SK-N-SH treated with all-trans-retinoic acid at 6 μM for 48 hours (cell line): ENCODE measurements around the gene EML6.

Experiments used
- ATAC-seq: fragments of 200-7000 bp; cut with Tn5 transposase; 3 replicates; pipeline ENCODE4 v1.9.1; 2020; ENCODE audit warnings: mild to moderate bottlenecking, moderate library complexity
- ARNTL ChIP-seq: fragments of 450-650 bp; formaldehyde crosslinking; IDR thresholded peaks from 2 replicates; pipeline ENCODE4 v1.5.0; 2020; ENCODE audit warnings: low read depth, mild to moderate bottlenecking, moderate library complexity, borderline replicate concordance
- CREB5 ChIP-seq: fragments of 250-450 bp; sonication (Bioruptor Pico); IDR thresholded peaks from 2 replicates; pipeline ENCODE4 v1.5.1; 2020; ENCODE audit warnings: low read depth, mild to moderate bottlenecking, moderate library complexity
- CSDC2 ChIP-seq: fragments of 250-450 bp; sonication (Bioruptor Pico); IDR thresholded peaks from 2 replicates; pipeline ENCODE4 v1.5.0; 2020; ENCODE audit warnings: mild to moderate bottlenecking, moderate library complexity
- CSRNP3 ChIP-seq: fragments of 250-450 bp; sonication (Bioruptor Pico); IDR thresholded peaks from 2 replicates; pipeline ENCODE4 v1.5.1; 2021; ENCODE audit warnings: mild to moderate bottlenecking, moderate library complexity
- ESRRG ChIP-seq: fragments of 250-450 bp; sonication (Bioruptor Pico); IDR thresholded peaks from 2 replicates; pipeline ENCODE4 v1.6.1; 2021; ENCODE audit warnings: mild to moderate bottlenecking
- GLIS3 ChIP-seq: fragments of 250-450 bp; sonication (Bioruptor Pico); IDR thresholded peaks from 2 replicates; pipeline ENCODE4 v1.5.0; 2020; ENCODE audit warnings: mild to moderate bottlenecking, moderate library complexity
- ISL1 ChIP-seq: fragments of 250-450 bp; sonication (Bioruptor Pico); IDR thresholded peaks from 2 replicates; pipeline ENCODE4 v2.1.2; 2022; ENCODE audit warnings: mild to moderate bottlenecking, moderate library complexity
- OSR1 ChIP-seq: fragments of 250-450 bp; sonication (Bioruptor Pico); IDR thresholded peaks from 2 replicates; pipeline ENCODE4 v1.8.0; 2022; ENCODE audit warnings: moderate library complexity, mild to moderate bottlenecking, inconsistent platforms
- PATZ1 ChIP-seq: fragments of 250-450 bp; sonication (Bioruptor Pico); IDR thresholded peaks from 2 replicates; pipeline ENCODE4 v1.8.0; 2020; ENCODE audit warnings: mild to moderate bottlenecking, moderate library complexity, borderline replicate concordance
- POU6F1 ChIP-seq: fragments of 250-450 bp; sonication (Bioruptor Pico); IDR thresholded peaks from 2 replicates; pipeline ENCODE4 v1.8.0; 2021; ENCODE audit warnings: low read depth, mild to moderate bottlenecking, moderate library complexity, borderline replicate concordance
- PPARA ChIP-seq: fragments of 250-450 bp; sonication (Bioruptor Pico); IDR thresholded peaks from 2 replicates; pipeline ENCODE4 v1.5.0; 2020; ENCODE audit warnings: mild to moderate bottlenecking, borderline replicate concordance
- RARB ChIP-seq: fragments of 250-450 bp; sonication (Bioruptor Pico); IDR thresholded peaks from 2 replicates; pipeline ENCODE4 v1.8.0; 2021; ENCODE audit warnings: mild to moderate bottlenecking, moderate library complexity
- SNAI2 ChIP-seq: fragments of 250-450 bp; sonication (Bioruptor Pico); IDR thresholded peaks from 2 replicates; pipeline ENCODE4 v1.5.0; 2020; ENCODE audit warnings: mild to moderate bottlenecking, moderate library complexity
- TCF4 ChIP-seq: fragments of 250-450 bp; sonication (Bioruptor Pico); IDR thresholded peaks from 2 replicates; pipeline ENCODE4 v1.8.0; 2021; ENCODE audit warnings: mild to moderate bottlenecking, moderate library complexity, borderline replicate concordance
- TOX ChIP-seq: fragments of 250-450 bp; sonication (Bioruptor Pico); IDR thresholded peaks from 2 replicates; pipeline ENCODE4 v1.8.0; 2021; ENCODE audit warnings: mild to moderate bottlenecking, moderate library complexity, borderline replicate concordance
- TSHZ2 ChIP-seq: fragments of 250-450 bp; sonication (Bioruptor Pico); IDR thresholded peaks from 2 replicates; pipeline ENCODE4 v1.5.0; 2020; ENCODE audit warnings: mild to moderate bottlenecking, moderate library complexity
- ZC3H10 ChIP-seq: fragments of 250-450 bp; sonication (Bioruptor Pico); IDR thresholded peaks from 2 replicates; pipeline ENCODE4 v1.5.1; 2021; ENCODE audit warnings: mild to moderate bottlenecking, moderate library complexity
- ZFP3 ChIP-seq: fragments of 250-450 bp; sonication (Bioruptor Pico); IDR thresholded peaks from 2 replicates; pipeline ENCODE4 v1.5.0; 2020; ENCODE audit warnings: mild to moderate bottlenecking, moderate library complexity
- ZFP30 ChIP-seq: fragments of 450-650 bp; formaldehyde crosslinking; IDR thresholded peaks from 2 replicates; pipeline ENCODE4 v1.5.0; 2022; ENCODE audit warnings: mild to moderate bottlenecking, moderate library complexity
- ZNF565 ChIP-seq: fragments of 450-650 bp; formaldehyde crosslinking; conservative IDR thresholded peaks from 2 replicates; pipeline ENCODE4 v1.5.0; 2020; ENCODE audit warnings: low read depth, mild to moderate bottlenecking, moderate library complexity
- ZNF70 ChIP-seq: fragments of 450-650 bp; formaldehyde crosslinking; IDR thresholded peaks from 2 replicates; pipeline ENCODE4 v1.5.0; 2020; ENCODE audit warnings: mild to moderate bottlenecking, moderate library complexity
- ZNF8 ChIP-seq: fragments of 450-650 bp; formaldehyde crosslinking; IDR thresholded peaks from 2 replicates; pipeline ENCODE4 v1.5.0; 2020; ENCODE audit warnings: mild to moderate bottlenecking, moderate library complexity

Gene EML6

GRCh38 chr2:54831480-54831879 lies 108.0 kb downstream of the EML6 start:
- TF ChIP-seq ARNTL (CRISPR knock-in tag) (no peak), ZFP3 (CRISPR knock-in tag) (no peak), ZNF565 (CRISPR knock-in tag) (no peak), GLIS3 (no peak), CSRNP3 (CRISPR knock-in tag) (no peak), CSDC2 (CRISPR knock-in tag) (no peak), TOX (CRISPR knock-in tag) (no peak), PATZ1 (CRISPR knock-in tag) (no peak), SNAI2 (no peak), PPARA (CRISPR knock-in tag) (no peak), ESRRG (CRISPR knock-in tag) (no peak), ZFP30 (no peak), POU6F1 (CRISPR knock-in tag) (no peak), ZC3H10 (CRISPR knock-in tag) (no peak), RARB (CRISPR knock-in tag) (no peak), ISL1 (no peak), CREB5 (CRISPR knock-in tag) (no peak), TCF4 (no peak), OSR1 (CRISPR knock-in tag) (no peak)
- no peak for ATAC-seq

GRCh38 chr2:54834721-54835120 lies 111.3 kb downstream of the EML6 start:
- TF ChIP-seq ZNF8 (CRISPR knock-in tag) (no peak), TSHZ2 (CRISPR knock-in tag) (no peak), ZFP30 (no peak), ESRRG (CRISPR knock-in tag) (no peak), POU6F1 (CRISPR knock-in tag) (no peak), ZNF565 (CRISPR knock-in tag) (no peak), ZNF70 (CRISPR knock-in tag) (no peak), CSRNP3 (CRISPR knock-in tag) (no peak), TCF4 (no peak), ZC3H10 (CRISPR knock-in tag) (no peak), RARB (CRISPR knock-in tag) (no peak), CREB5 (CRISPR knock-in tag) (no peak), ZFP3 (CRISPR knock-in tag) (no peak), TOX (CRISPR knock-in tag) (no peak), SNAI2 (no peak), ISL1 (no peak), OSR1 (CRISPR knock-in tag) (no peak)
- ATAC-seq: no peak
